Activated T-cell treated with anti-CD3 and anti-CD28 coated beads, Interleukin-2, amount 50 U/mL, for 72 hours (primary cell): ENCODE measurements around the gene BCL2L13. TPM values are rescaled to one million over a fixed set of nuclear protein-coding genes. Genes with fewer than 3 reads are reported as not detected.

Experiments used
- ATAC-seq, 2 donors: fragments of 150-1000 bp; cut with Tn5 transposase; replicated peaks in 1 of 2; 2 replicates each; pipeline ENCODE4 v1.10.0; 2021; ENCODE audit warnings: moderate library complexity in 2 of 2, mild to moderate bottlenecking in 1 of 2
- DNase-seq, 2 donors: peaks; one replicate each; pipeline ENCODE4 v3.0.0; 2021 to 2022; ENCODE audit warnings: mixed read lengths in 1 of 2
- H3K27ac Mint-ChIP-seq: one replicate; pipeline ENCODE4 v1.8.0; 2022; ENCODE audit warnings: mild to moderate bottlenecking, moderate library complexity, mixed read lengths
- H3K27me3 Mint-ChIP-seq: one replicate; pipeline ENCODE4 v1.8.0; 2022; ENCODE audit warnings: low read depth, mixed read lengths
- H3K36me3 Mint-ChIP-seq, 2 donors: one replicate each; pipeline ENCODE4 v1.8.0; 2022; ENCODE audit warnings: mixed read lengths in 2 of 2, mild to moderate bottlenecking in 1 of 2; ENCODE audit not compliant: insufficient read depth in 2 of 2
- H3K4me1 Mint-ChIP-seq: one replicate; pipeline ENCODE4 v1.8.0; 2022; ENCODE audit warnings: low read depth, mixed read lengths
- H3K4me3 Mint-ChIP-seq, 2 donors: one replicate each; pipeline ENCODE4 v1.8.0; 2022; ENCODE audit warnings: mild to moderate bottlenecking in 2 of 2, mixed read lengths in 2 of 2, moderate library complexity in 2 of 2
- H3K9me3 Mint-ChIP-seq, 2 donors: one replicate each; pipeline ENCODE4 v1.8.0; 2022; ENCODE audit warnings: mixed read lengths in 2 of 2
- total RNA-seq, 2 donors: library from RNA; stranded (reverse); gene quantifications; one replicate each; pipeline ENCODE4 v1.2.3, GENCODE V29; 2022

The BCL2L13 gene
- total RNA-seq, 2 donors from 2014 or later = 42.1 to 46.9 TPM

- no peak for DNase-seq
- no peaks in the 10 kb centered on the region for H3K36me3 Mint-ChIP-seq
- peak overlapping the region; percentile 80 to 98 for H3K4me3 Mint-ChIP-seq
- H3K9me3 Mint-ChIP-seq = no peaks in the 10 kb centered on the region
- H3K27ac Mint-ChIP-seq = peak overlapping the region; percentile 98
- H3K27me3 Mint-ChIP-seq = no peaks in the 10 kb centered on the region
- peaks cover 75% of the 10 kb centered on the region for H3K4me1 Mint-ChIP-seq
- ATAC-seq = no peak
Observed at GRCh38 chr22:17777717-17778044, 139.1 kb downstream of the BCL2L13 start.

- Mint-ChIP-seq H3K9me3 (no peaks in the 10 kb centered on the region), H3K36me3 (no peaks in the 10 kb centered on the region), H3K4me3 (peak overlapping the region; percentile 80 to 98), H3K27ac (no peak overlapping the region), H3K4me1 (peaks cover 67% of the 10 kb centered on the region), H3K27me3 (no peaks in the 10 kb centered on the region)
- no peak for DNase-seq
- no peak for ATAC-seq
Observed at GRCh38 chr22:17778412-17778976, 139.9 kb downstream of the BCL2L13 start.

- H3K4me3 Mint-ChIP-seq = peak overlapping the region; percentile 44 to 54
- no peaks in the 10 kb centered on the region for H3K27me3 Mint-ChIP-seq
- DNase-seq = no peak
- H3K4me1 Mint-ChIP-seq = peaks cover 65% of the 10 kb centered on the region
- H3K36me3 Mint-ChIP-seq = no peaks in the 10 kb centered on the region
- no peak for ATAC-seq
- H3K27ac Mint-ChIP-seq = peak overlapping the region; percentile 17
- no peaks in the 10 kb centered on the region for H3K9me3 Mint-ChIP-seq
Observed at GRCh38 chr22:17779286-17780115, 140.9 kb downstream of the BCL2L13 start.

GRCh38 chr22:17780116-17780740 lies 141.7 kb downstream of the BCL2L13 start:
- H3K4me3 Mint-ChIP-seq = peak overlapping the region; percentile 42 to 43
- ATAC-seq (no peak), DNase-seq (no peak)
- peaks cover 58% of the 10 kb centered on the region for H3K4me1 Mint-ChIP-seq
- H3K9me3 Mint-ChIP-seq = no peaks in the 10 kb centered on the region
- H3K36me3 Mint-ChIP-seq = no peaks in the 10 kb centered on the region
- H3K27ac Mint-ChIP-seq = no peak overlapping the region
- no peaks in the 10 kb centered on the region for H3K27me3 Mint-ChIP-seq

Other genes with a start within 250 kb of the BCL2L13 start
- not detected for gene SLC25A18, start 75.3 kb upstream of the BCL2L13 start, total RNA-seq
- gene ATP6V1E1, start 10.0 kb upstream of the BCL2L13 start, total RNA-seq = 10 to 100 TPM; 83.4 to 89.5 TPM
- 10 to 100 TPM in 1 of 2 donors, 1 to 10 TPM in 1; 7.7 to 11.6 TPM for gene BID, start 135.7 kb downstream of the BCL2L13 start, total RNA-seq